ENCODE results near the gene TP53I13. TPM values are rescaled to one million over a fixed set of nuclear protein-coding genes. Genes with fewer than 3 reads are reported as not detected.

Gene TP53I13
- total RNA-seq, 4 donors from 2014 or later: 86.6 to 204 (median 139) TPM

DNA sequence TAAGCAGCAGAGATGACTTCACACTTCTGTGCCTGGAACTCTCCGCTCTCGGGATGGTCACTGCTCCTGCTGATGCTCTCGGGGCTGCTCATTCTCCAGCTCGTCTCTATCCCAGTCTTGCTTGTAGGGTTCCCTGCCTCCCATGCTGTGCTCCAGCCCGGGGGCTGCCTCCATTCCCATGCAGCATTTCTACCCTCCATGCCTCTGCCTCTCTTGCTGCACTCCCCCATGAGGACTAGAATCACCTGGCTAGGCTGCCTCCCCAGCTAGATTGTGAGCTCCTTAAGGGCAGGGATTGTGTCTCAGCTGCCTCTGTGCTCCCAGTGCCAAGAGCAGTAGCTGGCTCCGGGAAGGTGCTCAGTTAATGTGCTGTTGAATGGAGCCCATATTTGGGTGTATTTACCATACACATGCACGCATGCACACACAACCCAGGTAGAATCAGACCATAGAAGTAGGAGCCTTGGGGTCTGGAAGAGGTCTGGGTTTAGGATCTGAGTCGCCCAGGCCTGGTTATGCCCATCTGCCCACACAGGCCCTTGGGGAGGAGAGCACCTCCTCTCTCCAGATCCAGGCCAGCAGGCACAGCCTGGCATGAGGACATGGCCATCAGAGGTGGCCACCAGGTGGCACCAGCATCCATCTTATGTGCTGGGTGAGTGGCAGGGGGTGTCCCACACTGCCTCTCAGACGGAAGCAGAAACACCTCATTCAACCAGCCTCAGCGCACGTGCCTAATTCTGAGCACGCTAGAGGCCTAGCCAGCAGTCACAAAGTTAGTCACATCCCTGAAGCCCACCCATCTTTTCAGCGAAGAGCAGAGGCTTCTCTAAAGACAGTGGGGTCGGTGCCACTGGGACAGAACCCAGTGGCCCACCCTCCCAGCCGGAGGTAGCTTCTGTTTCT, 11.6 kb downstream of the TP53I13 start:
- H3K4me1 ChIP-seq: peaks cover 0 to 6% (median 2%) of the 10 kb centered on the region in 4 donors
- DNase-seq: peak; percentile 90 to 95 (median 91)
- no peak overlapping the region for H3K4me3 ChIP-seq
- TF ChIP-seq, protein P1, sequence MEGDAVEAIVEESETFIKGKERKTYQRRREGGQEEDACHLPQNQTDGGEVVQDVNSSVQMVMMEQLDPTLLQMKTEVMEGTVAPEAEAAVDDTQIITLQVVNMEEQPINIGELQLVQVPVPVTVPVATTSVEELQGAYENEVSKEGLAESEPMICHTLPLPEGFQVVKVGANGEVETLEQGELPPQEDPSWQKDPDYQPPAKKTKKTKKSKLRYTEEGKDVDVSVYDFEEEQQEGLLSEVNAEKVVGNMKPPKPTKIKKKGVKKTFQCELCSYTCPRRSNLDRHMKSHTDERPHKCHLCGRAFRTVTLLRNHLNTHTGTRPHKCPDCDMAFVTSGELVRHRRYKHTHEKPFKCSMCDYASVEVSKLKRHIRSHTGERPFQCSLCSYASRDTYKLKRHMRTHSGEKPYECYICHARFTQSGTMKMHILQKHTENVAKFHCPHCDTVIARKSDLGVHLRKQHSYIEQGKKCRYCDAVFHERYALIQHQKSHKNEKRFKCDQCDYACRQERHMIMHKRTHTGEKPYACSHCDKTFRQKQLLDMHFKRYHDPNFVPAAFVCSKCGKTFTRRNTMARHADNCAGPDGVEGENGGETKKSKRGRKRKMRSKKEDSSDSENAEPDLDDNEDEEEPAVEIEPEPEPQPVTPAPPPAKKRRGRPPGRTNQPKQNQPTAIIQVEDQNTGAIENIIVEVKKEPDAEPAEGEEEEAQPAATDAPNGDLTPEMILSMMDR (IDR thresholded peaks at IDR 0.05): peak; percentile 81 to 96 (median 92)
- no peak for TF ChIP-seq POLR2A (IDR thresholded peaks at IDR 0.05)
- H3K27ac ChIP-seq: no peak overlapping the region
- no peaks in the 10 kb centered on the region for H3K9me3 ChIP-seq
- H3K36me3 ChIP-seq: peaks cover 0 to 58% (median 0%) of the 10 kb centered on the region in 3 donors
- H3K27me3 ChIP-seq: no peaks in the 10 kb centered on the region

DNA sequence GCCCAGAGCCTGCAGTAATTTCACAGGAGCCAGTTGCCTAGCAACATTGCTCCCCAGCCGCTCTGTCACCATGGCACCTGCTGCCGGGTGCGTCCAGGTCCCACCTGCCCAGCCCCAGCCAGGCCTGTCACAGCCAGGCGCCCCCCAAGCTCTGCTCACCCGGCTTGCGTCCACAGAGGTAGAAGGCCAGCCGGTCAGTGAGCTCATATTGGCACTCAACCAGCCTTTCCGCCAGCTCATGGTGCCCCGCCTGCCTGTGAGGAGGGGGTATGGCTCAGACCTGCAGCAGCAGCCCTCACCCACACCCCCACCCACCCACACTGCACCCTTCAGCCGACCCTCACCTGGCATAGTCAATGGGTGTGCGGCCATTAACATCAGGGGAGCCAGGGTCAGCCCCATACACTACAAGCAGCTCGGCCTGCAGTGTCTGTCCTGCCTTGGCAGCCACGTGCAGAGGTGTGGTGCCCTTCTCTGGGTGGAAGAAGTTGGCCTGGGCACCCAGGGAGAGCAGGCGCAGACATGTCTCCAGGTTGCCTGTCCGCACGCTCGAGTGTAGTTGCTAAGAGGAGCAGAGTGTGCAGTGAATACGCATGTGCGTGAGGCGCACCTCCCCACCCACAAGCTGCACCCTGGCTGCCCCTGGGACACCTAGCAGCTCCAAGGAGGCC, 13.2 kb downstream of the TP53I13 start:
- no peak overlapping the region for H3K27ac ChIP-seq
- no peaks in the 10 kb centered on the region for H3K9me3 ChIP-seq
- peaks cover 0 to 4% (median 0%) of the 10 kb centered on the region in 4 donors for H3K4me1 ChIP-seq
- H3K36me3 ChIP-seq: peaks cover 0 to 43% (median 0%) of the 10 kb centered on the region in 3 donors
- H3K27me3 ChIP-seq: no peaks in the 10 kb centered on the region
- TF ChIP-seq, protein P1 (IDR thresholded peaks at IDR 0.05): no peak
- no peak for TF ChIP-seq POLR2A (IDR thresholded peaks at IDR 0.05)
- peak in 1 of 3 donors; percentile 45 for DNase-seq
- H3K4me3 ChIP-seq: no peak overlapping the region

DNA sequence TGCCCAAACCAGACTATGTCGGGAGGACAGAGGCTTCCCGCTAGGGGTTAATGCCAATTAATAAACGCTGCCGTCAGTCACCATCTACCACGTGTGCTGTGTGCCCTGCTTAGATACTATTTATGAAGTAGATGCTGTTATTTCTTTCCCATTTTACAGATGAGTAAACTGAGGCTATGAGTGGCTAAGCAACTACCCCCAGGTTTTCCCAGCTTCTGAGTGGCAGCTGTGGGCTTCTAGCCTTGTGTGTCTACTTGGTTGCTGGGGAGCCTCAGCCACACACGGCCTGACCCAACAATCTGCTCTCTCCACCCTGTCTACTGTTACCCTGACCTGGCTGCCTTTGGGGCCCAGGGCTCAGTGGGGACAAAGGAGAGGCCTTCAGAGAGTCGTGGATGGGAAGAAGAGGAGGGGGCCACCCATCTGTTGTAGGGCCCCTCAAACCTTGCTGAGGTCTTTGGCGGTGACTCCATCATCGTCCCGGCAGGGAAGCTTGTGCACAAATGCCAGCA, 13.8 kb downstream of the TP53I13 start:
- no peak overlapping the region for H3K4me3 ChIP-seq
- no peak for TF ChIP-seq POLR2A (IDR thresholded peaks at IDR 0.05)
- TF ChIP-seq, protein P1 (IDR thresholded peaks at IDR 0.05): no peak
- H3K27me3 ChIP-seq: no peaks in the 10 kb centered on the region
- H3K4me1 ChIP-seq: peaks cover 0 to 5% (median 3%) of the 10 kb centered on the region in 4 donors
- H3K9me3 ChIP-seq: no peaks in the 10 kb centered on the region
- peaks cover 0 to 37% (median 0%) of the 10 kb centered on the region in 3 donors for H3K36me3 ChIP-seq
- no peak for DNase-seq
- no peak overlapping the region for H3K27ac ChIP-seq

DNA sequence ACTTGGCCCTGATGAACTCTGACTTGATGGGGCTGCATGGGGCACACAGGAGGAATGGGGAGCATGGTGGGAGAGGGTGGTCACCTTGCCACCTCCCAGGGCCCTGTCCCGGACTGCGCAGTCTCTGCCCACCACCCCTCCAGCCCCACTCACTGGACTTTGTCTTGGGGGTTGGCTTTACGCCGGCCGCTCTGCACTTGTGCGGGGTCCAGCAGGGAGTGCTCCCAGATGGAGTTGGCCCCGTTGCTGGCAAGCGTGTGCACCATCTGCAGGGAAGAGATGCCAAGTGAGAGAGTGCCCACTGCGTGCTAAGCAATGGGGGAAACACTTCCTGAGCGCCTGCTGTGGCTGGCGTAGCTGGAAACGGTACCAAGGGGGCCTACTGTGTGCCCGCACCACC, 14.3 kb downstream of the TP53I13 start:
- Histone ChIP-seq H3K27me3 (no peaks in the 10 kb centered on the region), H3K4me1 (peaks cover 0 to 9% (median 8%) of the 10 kb centered on the region in 4 donors), H3K27ac (no peak overlapping the region), H3K4me3 (no peak overlapping the region), H3K9me3 (no peaks in the 10 kb centered on the region), H3K36me3 (peaks cover 0 to 33% (median 0%) of the 10 kb centered on the region in 3 donors)
- DNase-seq: peak in 1 of 3 donors; percentile 37
- TF ChIP-seq POLR2A (IDR thresholded peaks at IDR 0.05): no peak
- TF ChIP-seq, protein P1 (IDR thresholded peaks at IDR 0.05): no peak

DNA sequence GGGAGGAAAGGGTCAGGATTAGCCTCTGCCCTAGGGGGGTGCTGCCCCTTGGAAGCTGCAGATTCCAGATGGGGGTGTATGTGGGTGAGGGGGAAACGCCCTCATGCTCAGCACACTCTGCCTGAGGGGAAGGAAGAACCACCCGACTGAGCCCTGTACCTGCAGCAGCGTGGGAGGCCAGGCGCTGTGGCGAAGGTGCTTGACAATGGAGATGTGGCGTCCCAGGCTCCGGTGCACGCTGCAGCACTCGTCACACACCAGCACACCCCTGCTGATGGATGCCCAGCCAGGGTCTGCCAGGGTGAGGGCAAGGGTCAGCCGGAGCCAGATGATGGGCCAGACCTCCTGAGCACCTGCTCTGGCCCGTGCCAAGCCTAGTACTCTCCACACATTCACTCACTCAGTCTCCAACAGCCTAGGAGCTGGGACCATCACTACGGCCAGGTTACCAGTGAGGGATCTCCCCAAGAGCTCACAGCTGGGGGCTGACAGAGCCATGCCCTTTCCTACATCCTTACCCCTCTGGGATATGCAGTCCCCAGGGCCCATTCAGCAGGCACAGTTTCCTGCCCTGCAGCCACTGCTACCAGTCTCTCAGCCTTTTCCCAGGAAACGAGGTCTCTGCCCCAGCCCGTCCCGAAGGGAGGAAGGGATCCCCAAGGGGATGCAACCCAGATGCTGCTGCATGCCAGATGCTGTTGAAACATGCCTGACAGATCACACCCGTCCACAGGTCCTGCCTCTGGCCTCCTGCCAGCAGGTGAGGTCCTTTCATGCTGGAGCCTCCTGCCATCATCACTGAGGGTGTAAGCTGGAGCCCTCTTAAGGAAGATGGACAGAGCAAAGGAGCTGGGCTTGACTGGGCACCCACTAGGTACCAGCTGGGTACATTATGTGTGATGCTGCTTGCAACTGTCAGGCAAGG, 15.1 kb downstream of the TP53I13 start:
- H3K9me3 ChIP-seq: no peaks in the 10 kb centered on the region
- H3K4me3 ChIP-seq: no peak overlapping the region
- TF ChIP-seq, protein P1 (IDR thresholded peaks at IDR 0.05): no peak
- TF ChIP-seq POLR2A (IDR thresholded peaks at IDR 0.05): no peak
- H3K27ac ChIP-seq: no peak overlapping the region
- H3K27me3 ChIP-seq: no peaks in the 10 kb centered on the region
- H3K4me1 ChIP-seq: peaks cover 0 to 18% (median 14%) of the 10 kb centered on the region in 4 donors
- no peak for DNase-seq
- H3K36me3 ChIP-seq: peaks cover 0 to 25% (median 0%) of the 10 kb centered on the region in 3 donors

All from Peyer's patch (tissue), 4 donors.